ENCODE data around the gene TTC19.

GRCh38 chr17:16026895-16027294 is 27.3 kb downstream of the TTC19 start:
- TF ChIP-seq CTCF (conservative IDR thresholded peaks at IDR 0.05) (no peak), ZFX (IDR thresholded peaks at IDR 0.05) (no peak)

Measured in C4-2B (cell line).